Measurements from ENCODE around the gene PCSK9.

PCSK9 gene

GRCh38 chr1:55059302-55060132, 20.2 kb downstream of the PCSK9 start:
- Histone ChIP-seq H3K27me3 (ENCODE audit: control insufficient read depth, insufficient read depth, low read length) (no peaks in the 10 kb centered on the region), H3K36me3 (ENCODE audit: control insufficient read depth, insufficient read depth, low read length) (no peaks in the 10 kb centered on the region), H3K27ac (ENCODE audit: low read depth, low read length) (no peak overlapping the region), H3K9ac (ENCODE audit: low read length) (no peak overlapping the region), H3K4me3 (ENCODE audit: low read length) (no peak overlapping the region), H3K4me1 (ENCODE audit: control insufficient read depth, insufficient read depth, low read length) (peaks cover 5% of the 10 kb centered on the region)

- H3K4me1 ChIP-seq (ENCODE audit: control insufficient read depth, insufficient read depth, low read length): peaks cover 12% of the 10 kb centered on the region
- no peaks in the 10 kb centered on the region for H3K27me3 ChIP-seq (ENCODE audit: control insufficient read depth, insufficient read depth, low read length)
- H3K9ac ChIP-seq (ENCODE audit: low read length): no peak overlapping the region
- no peak overlapping the region for H3K4me3 ChIP-seq (ENCODE audit: low read length)
- no peak overlapping the region for H3K27ac ChIP-seq (ENCODE audit: low read depth, low read length)
- no peaks in the 10 kb centered on the region for H3K36me3 ChIP-seq (ENCODE audit: control insufficient read depth, insufficient read depth, low read length)
These were observed 21.0 kb downstream of the PCSK9 start for GRCh38 chr1:55060133-55060999.

- no peak overlapping the region for H3K27ac ChIP-seq (ENCODE audit: low read depth, low read length)
These were observed 21.8 kb downstream of the PCSK9 start for GRCh38 chr1:55061000-55061705.

GRCh38 chr1:55061706-55062321, 22.5 kb downstream of the PCSK9 start:
- H3K4me1 ChIP-seq (ENCODE audit: control insufficient read depth, insufficient read depth, low read length): peaks cover 14% of the 10 kb centered on the region
- no peaks in the 10 kb centered on the region for H3K27me3 ChIP-seq (ENCODE audit: control insufficient read depth, insufficient read depth, low read length)
- H3K9ac ChIP-seq (ENCODE audit: low read length): no peak overlapping the region
- H3K27ac ChIP-seq (ENCODE audit: low read depth, low read length): no peak overlapping the region
- no peak overlapping the region for H3K4me3 ChIP-seq (ENCODE audit: low read length)
- peaks cover 4% of the 10 kb centered on the region for H3K36me3 ChIP-seq (ENCODE audit: control insufficient read depth, insufficient read depth, low read length)

More at GRCh38 chr1:55061000-55061705, 21.8 kb downstream of the PCSK9 start:
- H3K27me3 ChIP-seq (ENCODE audit: control insufficient read depth, insufficient read depth, low read length): no peaks in the 10 kb centered on the region
- H3K36me3 ChIP-seq (ENCODE audit: control insufficient read depth, insufficient read depth, low read length): no peaks in the 10 kb centered on the region
- no peak overlapping the region for H3K9ac ChIP-seq (ENCODE audit: low read length)
- peaks cover 14% of the 10 kb centered on the region for H3K4me1 ChIP-seq (ENCODE audit: control insufficient read depth, insufficient read depth, low read length)
- H3K4me3 ChIP-seq (ENCODE audit: low read length): no peak overlapping the region

- no peak overlapping the region for H3K27ac ChIP-seq (ENCODE audit: low read depth, low read length)
- no peaks in the 10 kb centered on the region for H3K27me3 ChIP-seq (ENCODE audit: control insufficient read depth, insufficient read depth, low read length)
- H3K4me3 ChIP-seq (ENCODE audit: low read length): no peak overlapping the region
- no peak overlapping the region for H3K9ac ChIP-seq (ENCODE audit: low read length)
- H3K36me3 ChIP-seq (ENCODE audit: control insufficient read depth, insufficient read depth, low read length): peaks cover 9% of the 10 kb centered on the region
- H3K4me1 ChIP-seq (ENCODE audit: control insufficient read depth, insufficient read depth, low read length): peaks cover 14% of the 10 kb centered on the region
These were observed 23.6 kb downstream of the PCSK9 start for GRCh38 chr1:55062801-55063576.

- Histone ChIP-seq H3K27me3 (ENCODE audit: control insufficient read depth, insufficient read depth, low read length) (no peaks in the 10 kb centered on the region), H3K27ac (ENCODE audit: low read depth, low read length) (no peak overlapping the region), H3K9ac (ENCODE audit: low read length) (no peak overlapping the region), H3K4me3 (ENCODE audit: low read length) (no peak overlapping the region), H3K36me3 (ENCODE audit: control insufficient read depth, insufficient read depth, low read length) (peaks cover 9% of the 10 kb centered on the region), H3K4me1 (ENCODE audit: control insufficient read depth, insufficient read depth, low read length) (peaks cover 14% of the 10 kb centered on the region)
These were observed 24.2 kb downstream of the PCSK9 start for GRCh38 chr1:55063577-55063942.

- Histone ChIP-seq H3K9ac (ENCODE audit: low read length) (no peak overlapping the region), H3K36me3 (ENCODE audit: control insufficient read depth, insufficient read depth, low read length) (peaks cover 12% of the 10 kb centered on the region), H3K4me3 (ENCODE audit: low read length) (no peak overlapping the region), H3K27me3 (ENCODE audit: control insufficient read depth, insufficient read depth, low read length) (no peaks in the 10 kb centered on the region), H3K4me1 (ENCODE audit: control insufficient read depth, insufficient read depth, low read length) (peaks cover 14% of the 10 kb centered on the region), H3K27ac (ENCODE audit: low read depth, low read length) (peak overlapping the region; percentile 40)
These were observed 24.8 kb downstream of the PCSK9 start for GRCh38 chr1:55064071-55064581.

- H3K4me3 ChIP-seq (ENCODE audit: low read length): no peak overlapping the region
- peak overlapping the region; percentile 40 for H3K27ac ChIP-seq (ENCODE audit: low read depth, low read length)
- peaks cover 14% of the 10 kb centered on the region for H3K4me1 ChIP-seq (ENCODE audit: control insufficient read depth, insufficient read depth, low read length)
- H3K36me3 ChIP-seq (ENCODE audit: control insufficient read depth, insufficient read depth, low read length): peaks cover 16% of the 10 kb centered on the region
- H3K9ac ChIP-seq (ENCODE audit: low read length): no peak overlapping the region
- no peaks in the 10 kb centered on the region for H3K27me3 ChIP-seq (ENCODE audit: control insufficient read depth, insufficient read depth, low read length)
These were observed 25.5 kb downstream of the PCSK9 start for GRCh38 chr1:55064861-55065263.

- Histone ChIP-seq H3K36me3 (ENCODE audit: control insufficient read depth, insufficient read depth, low read length) (peaks cover 23% of the 10 kb centered on the region), H3K4me1 (ENCODE audit: control insufficient read depth, insufficient read depth, low read length) (peaks cover 14% of the 10 kb centered on the region), H3K27ac (ENCODE audit: low read depth, low read length) (no peak overlapping the region), H3K27me3 (ENCODE audit: control insufficient read depth, insufficient read depth, low read length) (no peaks in the 10 kb centered on the region), H3K9ac (ENCODE audit: low read length) (no peak overlapping the region), H3K4me3 (ENCODE audit: low read length) (no peak overlapping the region)
These were observed 26.3 kb downstream of the PCSK9 start for GRCh38 chr1:55065648-55066047.

GRCh38 chr1:55067022-55067778, 27.9 kb downstream of the PCSK9 start:
- no peaks in the 10 kb centered on the region for H3K27me3 ChIP-seq (ENCODE audit: control insufficient read depth, insufficient read depth, low read length)
- no peak overlapping the region for H3K27ac ChIP-seq (ENCODE audit: low read depth, low read length)
- H3K36me3 ChIP-seq (ENCODE audit: control insufficient read depth, insufficient read depth, low read length): peaks cover 30% of the 10 kb centered on the region
- no peak overlapping the region for H3K9ac ChIP-seq (ENCODE audit: low read length)
- no peak overlapping the region for H3K4me3 ChIP-seq (ENCODE audit: low read length)
- H3K4me1 ChIP-seq (ENCODE audit: control insufficient read depth, insufficient read depth, low read length): peaks cover 14% of the 10 kb centered on the region

GRCh38 chr1:55067914-55068313, 28.6 kb downstream of the PCSK9 start:
- H3K36me3 ChIP-seq (ENCODE audit: control insufficient read depth, insufficient read depth, low read length): peaks cover 30% of the 10 kb centered on the region

More at GRCh38 chr1:55067914-55068313, 28.6 kb downstream of the PCSK9 start:
- no peak overlapping the region for H3K9ac ChIP-seq (ENCODE audit: low read length)
- no peak overlapping the region for H3K27ac ChIP-seq (ENCODE audit: low read depth, low read length)
- H3K4me1 ChIP-seq (ENCODE audit: control insufficient read depth, insufficient read depth, low read length): peaks cover 14% of the 10 kb centered on the region
- H3K27me3 ChIP-seq (ENCODE audit: control insufficient read depth, insufficient read depth, low read length): no peaks in the 10 kb centered on the region
- no peak overlapping the region for H3K4me3 ChIP-seq (ENCODE audit: low read length)

All from rectal smooth muscle tissue (tissue), 1 donor.